M059J (cell line): ENCODE measurements around the gene HDAC5. TPM values are rescaled to one million over a fixed set of nuclear protein-coding genes. Genes with fewer than 3 reads are reported as not detected.
"Not testable (repeated sequence)": the region's sequence is repeated elsewhere in the genome, so short reads cannot be mapped to it uniquely, and the experiment has no call there.

Experiments
- DNase-seq: peaks from one replicate; pipeline ENCODE4 v3.0.0-alpha.2; 2012; ENCODE audit warnings: low read depth
- total RNA-seq: library from RNA; depleted of rRNA; stranded (reverse); fragments of >200 nt; shearing (Covaris generic); gene quantifications from 2 replicates; pipeline ENCODE4 v1.2.3, GENCODE V29; 2014

The HDAC5 gene
- total RNA-seq, 1 experiment from 2014 or later: 46.0 TPM

DNA sequence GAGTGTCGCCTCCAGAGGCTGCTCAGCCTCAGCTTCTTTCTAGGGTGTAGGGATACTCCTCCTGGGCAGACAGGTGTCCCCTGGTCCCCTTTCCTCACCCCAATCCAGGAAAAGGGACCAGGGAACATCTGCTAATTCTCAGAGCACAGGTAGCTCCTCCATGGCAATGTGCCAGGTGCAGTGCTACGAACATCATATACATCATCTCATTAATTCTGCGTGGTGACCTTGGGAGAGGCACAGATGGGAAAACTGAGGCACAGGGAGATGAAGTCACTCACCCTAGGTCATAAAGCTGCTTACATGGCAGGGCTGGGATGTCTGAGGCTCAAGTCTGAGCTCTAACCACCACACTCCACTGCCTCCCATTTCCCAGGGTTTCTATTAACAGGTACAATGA is 11.7 kb downstream of the HDAC5 start:
- no peak for DNase-seq

DNA sequence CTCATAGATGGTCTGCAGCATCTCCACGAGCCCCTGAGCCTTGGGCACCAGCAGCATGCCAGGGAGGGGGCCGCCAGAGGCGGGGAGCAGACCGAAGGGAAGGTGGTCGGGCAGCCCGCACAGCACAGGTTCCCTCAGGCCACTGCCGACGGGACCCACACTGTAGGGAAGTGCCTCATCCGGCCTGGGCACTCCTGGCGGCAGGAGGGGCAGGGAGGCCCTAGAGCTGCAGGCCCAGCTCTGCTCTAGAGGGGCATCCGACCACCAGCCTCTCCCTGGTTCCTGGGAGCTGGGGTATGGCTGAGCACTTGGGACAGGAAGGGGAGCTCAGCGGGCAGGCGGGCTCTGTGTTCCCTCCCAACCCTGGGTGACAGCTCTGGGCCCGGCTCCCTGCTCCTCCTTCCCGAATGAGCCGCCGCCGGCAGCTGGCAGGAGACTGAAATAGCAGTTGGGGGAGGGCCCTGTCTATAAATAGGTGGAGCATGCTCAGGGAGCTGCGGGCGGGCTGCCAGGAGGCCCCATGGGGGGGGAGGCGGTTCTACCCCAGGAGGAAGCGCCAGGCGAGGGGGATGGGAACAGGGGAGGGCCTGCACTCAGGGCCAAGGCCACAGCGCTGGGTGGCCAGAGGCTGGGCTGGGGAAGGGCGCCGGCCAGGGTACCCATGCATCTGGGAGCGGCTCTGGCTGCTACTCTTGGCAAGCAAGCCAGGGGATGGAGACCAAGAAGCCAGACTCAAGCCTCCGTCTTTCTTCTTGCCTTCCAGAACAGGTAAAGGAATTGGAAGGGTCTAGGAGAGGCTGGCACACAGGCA is 12.4 kb downstream of the HDAC5 start:
- DNase-seq: peak; percentile 88

DNA sequence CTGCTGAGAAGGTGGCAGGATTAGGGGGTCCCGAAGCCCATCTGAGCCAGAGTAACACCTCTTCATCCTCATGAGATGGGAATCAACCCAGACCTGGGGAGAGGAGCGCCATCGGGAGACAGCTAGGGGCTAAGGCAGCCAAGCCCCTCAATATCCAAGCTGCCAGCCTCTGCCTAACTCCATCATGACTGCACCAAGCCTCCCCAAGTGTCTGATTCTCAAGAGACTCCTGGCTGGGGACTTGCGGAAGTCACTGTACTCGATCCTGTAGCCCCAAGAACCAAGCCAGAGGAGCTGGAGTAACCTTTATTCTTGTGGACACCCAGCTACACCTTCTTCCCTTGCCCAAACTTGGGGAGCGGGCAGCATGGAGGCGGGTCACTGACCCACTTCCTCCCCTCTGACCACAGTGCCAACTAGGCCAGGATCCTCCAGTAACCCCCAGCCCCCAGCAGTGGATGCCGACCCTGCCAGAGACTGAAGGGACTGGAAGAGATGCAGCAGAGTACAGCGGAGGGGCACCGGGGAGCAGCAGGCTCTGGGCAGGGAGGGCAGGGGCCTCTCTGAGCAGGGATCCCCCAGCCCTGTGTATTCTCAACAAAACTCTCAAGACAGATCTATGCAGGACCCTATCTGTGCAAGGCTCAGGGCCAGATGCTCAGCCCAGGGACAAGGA is 13.3 kb downstream of the HDAC5 start:
- DNase-seq: no peak

DNA sequence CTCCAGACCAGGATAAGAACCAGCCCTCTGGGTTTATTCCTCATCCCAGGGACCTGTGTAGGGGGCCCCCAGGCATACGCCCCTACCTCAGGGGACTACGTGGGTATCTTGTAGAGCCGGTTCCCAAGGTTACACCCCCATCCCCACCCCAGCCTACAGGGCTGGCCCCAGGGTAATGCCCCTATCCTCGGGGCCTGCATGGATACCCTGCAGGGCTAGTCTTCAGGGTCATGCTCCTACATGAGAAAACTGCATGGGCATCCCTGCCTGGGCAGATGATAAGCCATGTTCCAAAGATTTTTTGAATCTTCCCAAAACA is 14.2 kb downstream of the HDAC5 start:
- DNase-seq: no peak

DNA sequence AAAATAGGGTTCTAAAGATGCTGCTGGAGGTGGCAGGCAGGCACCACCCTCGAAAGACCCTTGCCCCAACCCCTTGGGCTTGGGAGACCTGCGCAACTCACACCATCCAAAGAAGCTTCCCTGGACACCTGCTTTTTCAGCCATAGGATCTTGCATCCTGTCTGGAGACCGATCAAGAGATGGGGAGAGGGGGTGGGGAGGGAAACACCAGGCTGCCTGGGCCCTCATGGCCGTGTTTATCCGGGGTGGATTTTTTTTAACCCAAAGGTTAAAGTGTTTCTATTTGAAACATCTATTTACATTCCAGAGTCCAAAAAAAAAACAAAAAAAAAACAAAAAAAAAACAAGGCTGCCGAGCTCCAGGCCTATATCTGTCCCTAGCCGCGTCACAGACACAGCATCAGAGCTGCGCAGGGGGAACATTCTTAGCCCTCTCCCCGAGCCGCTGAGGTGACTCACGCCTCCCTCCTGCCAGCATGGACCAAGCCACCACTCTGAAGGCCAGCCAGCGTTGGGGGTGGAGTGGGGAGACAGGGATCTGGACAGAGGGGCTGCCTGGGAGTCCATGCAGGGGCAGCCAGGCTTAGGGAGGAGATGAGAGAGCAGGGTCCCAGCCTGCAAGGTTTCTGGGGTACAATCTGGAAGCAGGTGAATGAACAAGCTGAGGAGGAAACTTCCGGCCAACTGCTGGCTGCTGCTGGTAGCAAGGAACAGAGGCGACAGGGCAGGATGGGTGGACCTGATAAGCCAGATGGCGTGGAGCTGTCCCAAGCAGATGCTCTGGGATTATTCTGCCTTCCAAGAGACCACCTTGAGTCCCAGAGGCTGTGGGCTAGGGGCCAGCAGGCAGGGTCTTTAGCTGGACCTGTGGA is 14.8 kb downstream of the HDAC5 start:
- DNase-seq: peak; percentile 96

DNA sequence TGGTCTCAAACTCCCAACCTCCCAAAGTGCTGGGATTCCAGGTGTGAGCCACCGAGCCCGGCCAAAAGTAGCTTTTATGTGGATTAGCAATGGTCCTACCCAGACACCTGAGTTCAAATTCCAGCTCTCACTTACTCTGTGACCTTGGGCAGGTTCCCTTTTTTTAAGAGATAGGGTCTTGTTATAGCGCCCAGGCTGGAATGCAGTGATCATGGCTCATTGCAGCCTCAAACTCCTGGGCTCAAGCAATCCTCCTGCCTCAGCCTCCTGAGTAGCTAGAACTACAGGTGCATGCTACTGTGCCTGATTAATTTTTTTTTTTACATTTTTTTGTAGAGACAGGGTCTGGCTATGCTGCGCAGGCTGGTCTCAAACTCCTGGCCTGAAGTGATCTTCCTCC is 16.6 kb downstream of the HDAC5 start:
- no peak for DNase-seq

DNA sequence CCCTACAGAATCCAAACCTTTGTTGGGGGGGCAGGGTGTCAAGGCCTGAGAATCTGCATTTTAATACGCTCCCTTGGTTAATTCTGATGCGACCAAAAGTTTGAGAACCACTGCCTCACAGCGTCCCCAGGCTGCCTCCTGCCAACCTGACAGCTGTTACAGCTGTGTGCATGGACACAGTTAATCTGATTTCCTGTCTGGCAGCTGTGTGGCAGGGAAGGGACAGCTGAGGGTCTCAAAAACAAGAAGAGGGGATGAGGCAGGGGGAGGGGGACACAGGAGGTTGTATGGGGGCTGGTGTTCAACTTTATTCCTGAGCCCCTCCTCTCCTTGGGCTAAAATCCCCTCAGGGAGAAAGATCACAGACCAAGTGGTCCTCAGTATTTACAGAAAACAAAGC is 17.5 kb downstream of the HDAC5 start:
- DNase-seq: no peak

DNA sequence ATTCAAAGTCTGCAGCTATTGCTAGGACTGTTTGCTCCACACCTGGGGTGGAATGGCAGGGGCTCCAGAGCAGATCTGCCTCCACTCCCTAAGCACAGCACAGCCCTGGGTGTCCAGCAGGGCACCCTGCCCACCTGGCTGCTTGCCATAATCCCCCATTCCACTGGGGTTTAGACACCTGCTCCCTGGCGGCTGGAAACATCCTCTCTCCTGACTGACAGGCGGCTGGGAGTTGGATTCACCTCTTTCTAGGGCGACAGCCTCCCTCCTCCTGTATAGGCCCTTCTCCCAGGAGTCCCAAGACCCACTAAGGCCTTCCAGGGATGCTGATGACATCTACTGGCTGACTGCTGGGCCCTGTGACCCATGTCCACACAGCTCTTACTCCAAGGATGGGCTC is 18.0 kb downstream of the HDAC5 start:
- DNase-seq: no peak

DNA sequence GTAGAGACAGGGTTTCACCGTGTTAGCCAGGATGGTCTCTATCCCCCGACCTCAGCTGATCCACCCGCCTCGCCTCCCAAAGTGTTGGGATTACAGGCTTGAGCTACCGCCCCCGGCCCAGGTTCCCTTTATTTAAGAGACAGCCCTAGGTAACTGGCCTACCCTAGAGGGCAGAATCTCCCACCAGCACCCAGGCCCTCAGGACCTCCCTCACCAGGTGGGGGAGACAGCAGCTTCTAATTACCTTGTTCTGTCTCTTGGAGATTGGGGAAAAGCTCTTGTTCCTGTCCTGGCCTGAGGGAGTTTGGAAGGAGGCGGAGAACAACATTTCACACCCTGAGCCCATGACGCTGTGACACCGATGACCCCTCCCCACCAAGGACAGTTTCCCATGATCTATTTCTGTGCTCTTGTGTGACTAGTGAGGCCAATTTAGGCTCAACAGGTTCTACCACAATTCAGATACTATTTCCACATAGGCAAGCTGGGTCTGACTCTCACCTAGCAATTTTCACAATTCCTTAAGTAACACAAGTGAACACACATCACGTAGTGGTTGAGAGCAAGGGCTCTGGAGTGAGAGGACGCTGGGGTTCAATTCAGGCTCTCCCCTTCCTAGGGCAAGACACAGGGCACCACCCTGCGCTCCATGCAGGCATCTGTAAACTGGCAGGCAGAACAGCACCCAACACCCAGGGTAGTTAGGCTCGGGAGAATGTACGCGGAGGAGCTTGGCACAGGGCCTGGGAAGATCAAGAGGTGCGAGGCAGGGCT is 20.4 kb downstream of the HDAC5 start:
- no peak for DNase-seq

DNA sequence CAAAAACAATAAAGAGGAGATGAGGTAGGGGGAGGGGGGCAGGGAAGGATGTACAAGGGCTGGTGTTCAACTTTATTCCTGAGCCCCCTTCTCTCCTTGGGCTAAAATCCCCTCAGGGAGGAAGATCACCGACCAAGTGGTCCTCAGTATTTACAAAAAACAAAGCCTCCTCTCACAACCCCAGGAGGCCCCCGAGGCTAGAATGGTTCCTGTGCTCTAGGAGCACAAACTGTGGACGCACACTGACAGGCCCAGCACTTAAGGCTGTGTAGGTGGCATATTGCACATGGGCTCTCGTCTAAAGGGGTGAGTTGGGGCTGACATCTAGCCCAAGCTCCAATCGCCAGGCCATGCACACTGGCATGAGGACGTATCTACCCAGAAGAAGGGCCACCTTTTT is 21.6 kb downstream of the HDAC5 start:
- not testable (repeated sequence) for DNase-seq

DNA sequence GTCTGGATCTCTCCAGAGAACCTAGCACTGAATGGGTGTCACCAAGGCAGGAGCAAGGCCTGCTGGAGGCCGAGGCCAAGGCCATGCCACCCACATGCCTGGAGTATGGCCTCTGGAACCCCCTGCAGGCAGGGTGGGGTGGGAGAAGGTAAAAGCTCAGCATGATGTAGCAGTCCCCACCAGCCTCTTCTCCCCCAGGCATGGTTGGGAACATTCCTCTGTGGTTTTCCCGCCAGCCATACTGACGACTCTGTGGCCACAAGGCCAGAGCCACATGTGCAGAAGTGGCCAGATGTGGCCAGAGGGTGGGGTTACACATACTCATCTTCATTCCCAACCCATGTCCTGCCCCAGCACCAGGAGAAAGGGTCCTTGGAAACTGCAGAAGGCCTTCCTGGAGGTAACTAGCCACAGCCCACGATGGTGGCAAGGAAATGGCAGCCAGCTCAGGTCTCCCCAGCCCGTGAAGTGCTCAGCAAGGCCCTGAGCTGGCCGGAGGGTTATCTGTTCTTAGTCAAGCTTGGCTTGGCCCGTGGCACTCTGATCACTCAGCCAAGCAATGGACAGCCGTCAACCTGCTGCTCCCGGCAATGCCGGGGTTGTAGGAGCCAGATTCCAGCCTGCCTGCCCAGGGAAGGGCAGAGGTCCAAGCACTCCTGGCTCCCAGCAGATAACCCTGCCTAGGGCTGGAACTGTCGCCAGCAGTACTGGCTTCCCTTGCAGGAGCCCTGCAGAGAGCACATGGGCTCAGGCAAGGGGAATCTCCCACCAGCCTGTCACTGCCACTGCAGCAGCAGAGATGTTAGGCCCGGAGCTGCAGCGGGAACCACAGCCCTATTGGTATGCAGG is 26.1 kb downstream of the HDAC5 start:
- peak; percentile 87 for DNase-seq

DNA sequence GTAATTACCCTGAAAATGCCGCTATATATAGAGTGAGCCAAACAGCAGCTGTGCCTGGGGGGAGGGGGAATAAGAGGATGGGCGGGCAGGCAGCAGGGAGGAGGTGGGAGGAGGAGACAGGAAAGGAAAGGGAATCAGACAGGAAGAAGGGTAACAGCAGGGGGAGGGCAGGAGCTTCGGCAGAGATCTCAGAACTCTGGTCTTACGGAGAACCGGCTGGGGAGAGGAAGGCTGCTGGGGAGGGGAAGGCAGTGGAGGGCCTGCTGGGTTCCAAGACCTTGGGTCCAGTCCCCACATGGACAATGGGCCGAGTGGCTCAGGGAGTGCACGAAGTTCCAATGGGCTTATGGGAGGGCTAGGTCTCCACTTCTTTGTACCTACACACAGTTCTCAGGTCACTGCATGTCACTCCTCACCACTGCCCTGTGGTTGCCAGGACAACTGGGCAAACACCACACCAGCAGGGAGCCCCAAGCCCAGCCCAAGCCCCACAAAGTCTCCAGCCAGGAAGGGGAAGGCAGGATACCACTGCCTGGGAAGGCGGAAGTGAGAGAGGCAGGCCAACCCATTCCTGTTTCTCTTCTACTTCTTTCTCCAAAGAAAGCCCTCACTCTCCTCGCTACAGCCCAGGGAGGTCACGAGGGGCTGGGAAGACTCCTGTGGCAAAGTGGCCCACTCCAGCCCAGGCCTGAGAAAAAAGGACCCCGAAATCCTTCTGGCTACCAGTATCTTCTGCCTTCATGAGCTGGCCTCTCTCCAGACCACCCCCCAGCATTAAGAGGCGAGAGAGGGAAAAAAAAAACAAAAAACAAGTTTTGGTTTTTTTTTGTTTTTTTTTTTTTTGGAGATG is 27.6 kb downstream of the HDAC5 start:
- DNase-seq: peak; percentile 97

DNA sequence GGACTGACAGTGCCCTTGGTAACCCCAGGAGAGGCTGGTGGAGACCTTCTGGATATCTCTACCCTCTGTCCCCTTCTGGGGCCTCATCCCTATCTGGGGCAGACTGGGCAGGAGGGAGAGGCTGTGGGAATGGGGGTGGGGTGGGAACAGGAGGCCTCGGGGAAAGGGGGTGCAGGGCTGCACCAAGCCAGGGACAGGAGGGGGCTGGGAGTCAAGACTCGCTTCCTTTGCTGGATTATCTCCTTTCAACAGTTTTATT is 28.1 kb downstream of the HDAC5 start:
- no peak for DNase-seq

DNA sequence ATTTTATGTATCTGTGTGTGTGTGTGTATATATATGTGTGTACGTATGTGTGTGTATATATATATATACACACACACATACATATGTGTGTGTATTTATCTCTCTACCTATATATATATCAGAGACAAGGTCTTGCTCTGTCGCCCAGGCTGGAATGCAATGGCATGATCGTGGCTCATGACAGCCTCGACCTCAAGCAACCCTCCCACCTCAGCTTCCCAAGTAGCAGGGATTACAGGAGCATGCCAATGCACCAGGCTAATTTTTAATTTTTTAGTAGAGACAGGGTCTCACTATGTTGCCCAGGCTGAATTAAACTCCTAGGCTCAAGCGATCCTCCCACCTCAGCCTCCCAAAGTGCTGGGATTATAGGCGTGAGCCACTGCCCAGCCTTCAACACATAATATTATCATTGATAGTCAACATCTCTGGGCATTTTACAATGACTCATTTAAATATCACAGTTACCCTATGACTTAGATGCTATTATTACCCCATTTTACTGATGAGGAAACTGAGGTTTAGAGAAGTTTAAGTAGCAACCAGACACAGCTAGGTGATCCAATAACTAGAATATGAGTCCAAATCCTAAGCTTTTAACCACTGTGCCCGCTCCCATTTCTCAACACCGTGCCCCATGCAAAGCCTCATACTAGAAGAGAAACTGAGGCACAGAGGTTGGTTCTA is 28.6 kb downstream of the HDAC5 start:
- DNase-seq: no peak

DNA sequence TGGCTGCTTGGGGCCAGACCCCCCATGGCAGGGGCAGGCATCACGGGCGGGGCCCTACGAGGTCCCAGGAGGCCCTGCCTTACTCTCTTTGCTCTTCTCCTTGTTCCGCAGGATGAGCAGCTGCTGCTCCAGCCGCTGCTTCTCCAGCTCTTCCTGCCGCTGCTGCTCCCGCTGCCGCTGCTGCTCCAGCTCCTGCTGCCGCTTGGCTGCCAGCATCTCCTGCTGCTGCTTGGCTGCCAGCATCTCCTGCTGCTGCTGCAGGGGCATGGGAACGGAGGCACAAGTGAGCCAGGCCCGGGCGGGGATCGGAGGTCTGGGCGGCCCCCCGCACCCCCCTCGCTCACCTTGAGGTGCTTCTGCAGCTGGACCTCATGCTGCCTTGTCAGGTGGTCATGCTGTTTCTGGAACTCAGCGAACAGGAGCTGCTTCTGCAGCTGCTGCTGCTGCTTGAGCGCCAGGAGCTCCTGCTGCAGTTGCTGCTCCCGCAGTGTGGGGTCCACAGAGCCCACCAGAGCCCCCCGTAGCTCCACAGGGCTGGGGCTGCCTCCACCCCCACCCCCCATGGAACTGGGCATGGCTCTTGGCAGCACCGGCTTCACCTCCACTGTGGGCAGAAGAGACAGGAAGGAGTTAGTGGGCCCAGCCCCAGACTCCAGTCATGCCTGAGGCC is 30.1 kb downstream of the HDAC5 start:
- no peak for DNase-seq

DNA sequence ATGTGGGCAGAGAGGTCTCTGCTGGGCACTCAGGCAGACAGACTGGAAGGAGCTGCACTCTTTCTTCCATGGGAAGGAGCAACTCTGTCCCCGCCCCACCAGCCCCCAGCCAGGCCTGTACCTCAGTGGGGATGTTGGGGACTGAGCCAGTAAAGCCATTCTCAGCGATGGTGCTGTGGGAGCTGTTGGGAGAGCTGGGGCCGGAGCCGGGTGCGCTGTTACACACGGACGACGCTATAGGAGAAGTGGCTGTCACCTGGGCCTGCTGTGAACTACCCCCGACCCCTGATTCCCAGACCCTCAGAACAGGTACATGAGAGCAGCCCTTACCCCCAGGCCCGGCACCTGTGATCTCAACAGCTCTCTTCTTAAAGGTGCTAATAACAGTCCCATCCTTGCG is 31.4 kb downstream of the HDAC5 start:
- no peak for DNase-seq

DNA sequence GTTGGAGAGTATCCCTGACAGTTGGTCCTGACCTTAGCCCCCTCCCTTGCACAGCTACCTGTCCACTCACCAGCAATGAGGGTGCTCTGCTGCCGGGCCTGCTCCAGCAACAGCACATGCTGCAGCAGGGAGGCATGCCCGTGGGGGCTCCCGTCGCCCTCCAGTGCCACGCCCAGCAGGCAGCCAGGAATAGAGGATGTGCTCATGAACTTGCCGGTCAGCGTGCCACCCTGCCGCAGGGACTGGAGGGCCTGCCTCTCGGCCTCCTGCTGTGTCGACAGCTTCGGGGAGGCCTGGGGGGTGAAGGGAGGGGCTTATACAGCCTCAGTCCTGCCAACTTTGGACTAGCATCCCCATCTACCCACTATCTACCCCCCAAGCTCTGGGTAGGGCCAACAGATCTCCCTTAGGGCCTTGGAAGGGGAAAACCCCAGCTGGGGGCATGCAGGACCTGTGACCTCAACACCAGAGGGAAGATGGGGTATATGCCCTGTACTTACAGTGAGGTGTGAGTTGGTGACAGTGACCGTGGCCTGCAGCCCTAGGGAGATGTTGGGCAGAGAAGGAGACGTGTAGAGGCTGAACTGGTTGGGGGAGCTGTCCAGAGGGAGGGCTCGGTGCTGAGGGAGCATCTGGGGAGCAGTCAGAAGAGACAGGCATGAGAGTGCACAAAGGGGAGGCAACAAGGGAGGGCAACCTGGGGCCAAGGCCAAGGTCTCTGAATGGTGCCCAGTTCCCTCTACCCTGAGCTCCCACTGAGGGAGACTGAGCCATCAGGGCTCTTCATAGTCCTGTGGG is 32.0 kb downstream of the HDAC5 start:
- DNase-seq: no peak

DNA sequence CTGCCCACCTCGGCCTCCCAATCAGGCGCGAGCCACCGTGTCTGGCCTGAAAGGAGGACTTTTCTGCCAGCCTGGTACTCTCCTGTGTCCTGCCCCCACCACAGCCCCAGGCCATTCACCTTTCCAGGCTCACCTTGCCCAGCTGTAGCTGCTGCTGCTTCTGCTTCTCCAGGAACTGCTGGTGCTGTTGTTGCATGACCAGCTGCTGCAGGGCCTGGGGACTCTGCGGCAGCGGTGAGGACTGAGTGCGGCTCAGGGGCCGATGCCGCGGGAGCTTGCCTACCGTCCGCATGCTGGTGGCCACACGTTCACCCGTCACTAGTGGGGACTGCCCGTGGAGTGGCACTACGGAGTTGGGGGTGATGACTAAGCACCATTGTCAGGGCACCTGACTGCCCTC is 35.2 kb downstream of the HDAC5 start:
- DNase-seq: no peak
